T-cell (primary cell): Measurements from ENCODE around the gene MIA2. TPM values are rescaled to one million over a fixed set of nuclear protein-coding genes. Genes with fewer than 3 reads are reported as not detected.
"Not testable (repeated sequence)": the region's sequence is repeated elsewhere in the genome, so short reads cannot be mapped to it uniquely, and the experiment has no call there.

Source experiments
- ATAC-seq, 4 experiments: fragments of 200-7000 bp in 3 of 4; fragments of 150-1000 bp in 1 of 4; cut with Tn5 transposase; replicated peaks in 1 of 4; 1 replicate in 3 of 4; 2 replicates in 1 of 4; pipeline ENCODE4 v1.10.0; 2021; ENCODE audit warnings: moderate library complexity in 3 of 4, mild to moderate bottlenecking in 2 of 4, moderate number of reproducible peaks in 1 of 4
- CTCF ChIA-PET, 2 donors: fragments of 300-600 bp; sonication (Branson Sonifier 250); formaldehyde crosslinking; loops; one replicate each; lab custom pipeline; 2022; ENCODE audit warnings: antibody characterized with exemption in 2 of 2; lab: Charles Lee
- POLR2A ChIA-PET, 2 donors: fragments of 300-600 bp; sonication (Branson Sonifier 250); formaldehyde crosslinking; loops; one replicate each; lab custom pipeline; 2022; ENCODE audit warnings: antibody characterized with exemption in 2 of 2; lab: Charles Lee
- DNase-seq, 35 experiments: peaks; one replicate each; pipeline versions ENCODE4 v3.0.0 to v3.0.0-alpha.2; 2013 to 2023
- H3K27ac ChIP-seq: one replicate; pipeline ENCODE4 v1.5.1; 2013; ENCODE audit warnings: low read length
- H3K27me3 ChIP-seq, 2 experiments: replicated peaks in 1 of 2; 1 replicate in 1 of 2; 2 replicates in 1 of 2; pipeline versions ENCODE4 v1.6.1 to v1.7.0; 2013; ENCODE audit warnings: low read length in 1 of 2, mixed read lengths in 1 of 2; ENCODE audit not compliant: control insufficient read depth in 2 of 2, insufficient read depth in 2 of 2; ENCODE audit errors: extremely low read depth in 1 of 2
- H3K36me3 ChIP-seq, 2 donors: 1 replicate in 1 of 2; 2 replicates in 1 of 2; pipeline versions ENCODE4 v1.6.1 to v1.7.0; 2013; ENCODE audit warnings: low read length in 1 of 2; ENCODE audit not compliant: control insufficient read depth in 2 of 2, insufficient read depth in 1 of 2; ENCODE audit errors: extremely low read depth in 1 of 2
- H3K4me1 ChIP-seq, 2 experiments: 1 replicate in 1 of 2; 2 replicates in 1 of 2; pipeline versions ENCODE4 v1.6.1 to v1.7.0; 2013; ENCODE audit warnings: low read length in 2 of 2, mixed read lengths in 1 of 2; ENCODE audit not compliant: insufficient read depth in 2 of 2, control insufficient read depth in 1 of 2; ENCODE audit errors: extremely low read depth in 1 of 2
- H3K4me3 ChIP-seq, 2 donors: 1 replicate in 1 of 2; 2 replicates in 1 of 2; pipeline versions ENCODE4 v1.5.1 to v1.7.0; 2013; ENCODE audit warnings: mild to moderate bottlenecking in 2 of 2, low read length in 1 of 2, moderate library complexity in 1 of 2; ENCODE audit not compliant: control insufficient read depth in 1 of 2; ENCODE audit errors: extremely low read depth in 1 of 2
- H3K9me3 ChIP-seq: 2 replicates; pipeline ENCODE4 v1.7.0; 2013
- H3K27ac Mint-ChIP-seq, 2 donors: one replicate each; pipeline ENCODE4 v1.8.0; 2020 to 2021; ENCODE audit warnings: mild to moderate bottlenecking in 2 of 2, mixed read lengths in 2 of 2
- H3K27me3 Mint-ChIP-seq, 2 donors: one replicate each; pipeline ENCODE4 v1.8.0; 2021 to 2022; ENCODE audit warnings: mixed read lengths in 2 of 2
- H3K36me3 Mint-ChIP-seq: one replicate; pipeline ENCODE4 v1.8.0; 2021; ENCODE audit warnings: mixed read lengths
- H3K4me1 Mint-ChIP-seq, 3 donors: one replicate each; pipeline ENCODE4 v1.8.0; 2020 to 2022; ENCODE audit warnings: mixed read lengths in 3 of 3, mild to moderate bottlenecking in 1 of 3
- H3K4me3 Mint-ChIP-seq, 3 donors: one replicate each; pipeline ENCODE4 v1.8.0; 2020 to 2022; ENCODE audit warnings: mild to moderate bottlenecking in 3 of 3, mixed read lengths in 3 of 3, moderate library complexity in 3 of 3
- H3K9me3 Mint-ChIP-seq, 3 donors: one replicate each; pipeline ENCODE4 v1.8.0; 2020 to 2022; ENCODE audit warnings: mixed read lengths in 3 of 3
- WGBS: methylation state at CpG from one replicate; pipeline ENCODE4 v1.1.5; 2013; ENCODE audit warnings: missing lambda C conversion rate; ENCODE audit not compliant: insufficient coverage; 5-methylcytosine and 5-hydroxymethylcytosine counted together
- total RNA-seq, 35 experiments: library from RNA in 6 of 35; stranded (reverse) in 6 of 35; fragments of 120-200 nt in 1 of 35; gene quantifications; one replicate each; pipeline versions ENCODE4 v1.2.1 to v1.2.4 and lab custom pipeline; 2013 to 2026

MIA2 gene
- total RNA-seq, 5 donors from 2014 or later (not counting 1 experiment from before 2014, with no cell fraction given): 24.8 to 28.3 (median 25.5) TPM

DNA sequence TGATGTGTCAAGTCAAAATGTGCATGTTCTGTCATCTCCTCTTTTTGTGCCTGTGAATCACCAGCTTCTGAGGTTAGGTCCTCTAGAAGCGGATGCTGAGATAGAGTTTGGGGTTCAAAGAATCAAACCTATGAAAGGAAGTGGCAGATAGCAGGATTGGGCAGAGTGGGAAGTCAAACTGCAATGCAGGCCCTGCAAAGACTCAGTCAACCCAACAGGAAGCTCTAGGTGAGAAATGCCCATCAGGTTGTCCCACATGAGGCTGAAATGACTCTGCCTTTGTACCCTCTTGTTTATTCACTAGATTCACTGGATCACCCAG is 4.5 kb upstream of the MIA2 start:
- Mint-ChIP-seq H3K27me3 (no peaks in the 10 kb centered on the region), H3K4me3 (peak overlapping the region in 1 of 3 donors; percentile 28), H3K4me1 (peaks cover 30 to 45% (median 35%) of the 10 kb centered on the region in 3 donors), H3K9me3 (no peaks in the 10 kb centered on the region), H3K27ac (peak overlapping the region; percentile 94 to 96), H3K36me3 (no peaks in the 10 kb centered on the region)
- ATAC-seq: peak; percentile 94 to 97 (median 95)
- H3K4me1 ChIP-seq: peaks cover 6 to 38% of the 10 kb centered on the region in 2 experiments
- H3K27me3 ChIP-seq: no peaks in the 10 kb centered on the region
- H3K36me3 ChIP-seq: no peaks in the 10 kb centered on the region
- H3K27ac ChIP-seq: peak overlapping the region; percentile 83
- peak in 33 of 35 experiments; percentile 2 to 80 (median 29) for DNase-seq
- no peak overlapping the region for H3K4me3 ChIP-seq
- ChIA-PET POLR2A (interaction anchor here in 1 of 2 donors (0.6 to 0.7 kb wide), 3 partner anchors 45 to 126 kb away, joined by 3 to 10 read pairs (median 7); partner anchors contain the start of gene SEC23A), CTCF (interaction anchor here in 1 of 2 donors (0.7 to 1.3 kb wide), 3 partner anchors 37 to 122 kb away, joined by 3 to 6 read pairs (median 5); no protein-coding TSS in a partner anchor)
- no CpG with 5 or more reads among the region's 1 CpG for WGBS
- H3K9me3 ChIP-seq: no peaks in the 10 kb centered on the region

DNA sequence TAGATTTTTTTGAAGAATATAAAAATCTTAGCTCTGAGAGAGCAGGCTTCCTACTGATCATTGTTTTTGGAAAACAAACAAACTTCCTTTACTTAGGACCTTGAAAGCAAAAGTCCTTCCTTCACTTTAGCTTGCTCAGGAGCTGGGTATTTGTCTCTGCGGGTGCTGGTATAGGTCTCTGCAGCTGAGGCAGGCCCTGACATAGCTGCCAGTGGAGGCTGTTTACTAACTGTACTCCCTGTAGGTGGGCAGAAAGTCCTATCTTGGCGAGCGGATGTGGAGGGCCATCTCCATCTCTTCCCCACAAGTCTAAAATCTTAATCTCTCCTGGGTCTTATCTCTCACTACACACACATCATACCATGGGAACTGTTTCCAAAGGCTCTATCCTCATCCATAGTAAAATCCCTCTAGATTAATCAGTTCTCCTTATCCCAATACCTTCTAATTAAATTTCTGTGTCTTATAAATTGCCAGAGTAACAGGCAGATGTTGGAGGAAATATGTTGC is 4.1 kb upstream of the MIA2 start:
- CTCF ChIA-PET: interaction anchor here in 1 of 2 donors (0.6 to 1.3 kb wide), 4 partner anchors 18 to 122 kb away, joined by 3 to 6 read pairs (median 4); no protein-coding TSS in a partner anchor
- peaks cover 6 to 38% of the 10 kb centered on the region in 2 experiments for H3K4me1 ChIP-seq
- 83% methylated on average over 3 of the region's 3 CpGs for WGBS
- no peak overlapping the region for H3K4me3 ChIP-seq
- H3K36me3 ChIP-seq: no peaks in the 10 kb centered on the region
- no peaks in the 10 kb centered on the region for H3K9me3 Mint-ChIP-seq
- ATAC-seq: peak; percentile 6 to 28 (median 16)
- peaks cover 30 to 46% (median 35%) of the 10 kb centered on the region in 3 donors for H3K4me1 Mint-ChIP-seq
- H3K4me3 Mint-ChIP-seq: no peak overlapping the region
- H3K36me3 Mint-ChIP-seq: no peaks in the 10 kb centered on the region
- POLR2A ChIA-PET: interaction anchor here in 1 of 2 donors (0.6 to 0.7 kb wide), 3 partner anchors 46 to 127 kb away, joined by 3 to 10 read pairs (median 7); partner anchors contain the start of gene SEC23A
- no peaks in the 10 kb centered on the region for H3K9me3 ChIP-seq
- H3K27ac ChIP-seq: peak overlapping the region; percentile 83
- peak overlapping the region; percentile 94 to 96 for H3K27ac Mint-ChIP-seq
- peak in 1 of 35 experiments; percentile 24 for DNase-seq
- no peaks in the 10 kb centered on the region for H3K27me3 Mint-ChIP-seq
- H3K27me3 ChIP-seq: no peaks in the 10 kb centered on the region

GRCh38 chr14:39230416-39231035 is 3.2 kb upstream of the MIA2 start:
- Histone ChIP-seq H3K9me3 (no peaks in the 10 kb centered on the region), H3K27me3 (no peaks in the 10 kb centered on the region), H3K4me1 (peaks cover 6 to 38% of the 10 kb centered on the region in 2 experiments), H3K27ac (peak overlapping the region; percentile 83), H3K4me3 (no peak overlapping the region), H3K36me3 (no peaks in the 10 kb centered on the region)
- peaks cover 30 to 46% (median 35%) of the 10 kb centered on the region in 3 donors for H3K4me1 Mint-ChIP-seq
- WGBS: 80% methylated on average over 1 of the region's 5 CpGs
- H3K4me3 Mint-ChIP-seq: no peak overlapping the region
- ChIA-PET POLR2A (interaction anchor here (0.5 to 0.7 kb wide), 2 partner anchors 43 to 201 kb away, joined by 3 to 5 read pairs; no protein-coding TSS in a partner anchor), CTCF (interaction anchor here (0.6 to 1.7 kb wide), 2 partner anchors 64 to 196 kb away, joined by 3 to 10 read pairs; no protein-coding TSS in a partner anchor)
- H3K36me3 Mint-ChIP-seq: no peaks in the 10 kb centered on the region
- H3K27me3 Mint-ChIP-seq: no peaks in the 10 kb centered on the region
- H3K9me3 Mint-ChIP-seq: no peaks in the 10 kb centered on the region
- DNase-seq (no peak), ATAC-seq (no peak)
- H3K27ac Mint-ChIP-seq: peak overlapping the region; percentile 65 to 78

- H3K27me3 Mint-ChIP-seq, H3K9me3 Mint-ChIP-seq, H3K9me3 ChIP-seq, H3K4me3 ChIP-seq, H3K4me3 Mint-ChIP-seq, H3K27me3 ChIP-seq, H3K36me3 Mint-ChIP-seq, H3K36me3 ChIP-seq: not testable (repeated sequence)
- WGBS: 96% methylated on average over 3 of the region's 11 CpGs
- POLR2A ChIA-PET: interaction anchor here in 1 of 2 donors (0.6 kb wide), 3 partner anchors 13 to 62 kb away, joined by 3 read pairs; partner anchors contain the start of gene TRAPPC6B
- peaks cover 6 to 38% of the 10 kb centered on the region in 2 experiments for H3K4me1 ChIP-seq
- Mint-ChIP-seq H3K27ac (peak overlapping the region; percentile 23 to 53), H3K4me1 (peaks cover 30 to 48% (median 35%) of the 10 kb centered on the region in 3 donors)
- ATAC-seq (peak in 3 of 4 experiments; percentile 30 to 52 (median 33)), DNase-seq (peak in 17 of 35 experiments; percentile 2 to 69 (median 16))
- CTCF ChIA-PET: interaction anchor here in 1 of 2 donors (0.6 to 1.7 kb wide), 2 partner anchors 25 to 195 kb away, joined by 3 to 10 read pairs; no protein-coding TSS in a partner anchor
- peak overlapping the region; percentile 32 for H3K27ac ChIP-seq
These were observed 1.8 kb upstream of the MIA2 start for GRCh38 chr14:39231751-39232553.

DNA sequence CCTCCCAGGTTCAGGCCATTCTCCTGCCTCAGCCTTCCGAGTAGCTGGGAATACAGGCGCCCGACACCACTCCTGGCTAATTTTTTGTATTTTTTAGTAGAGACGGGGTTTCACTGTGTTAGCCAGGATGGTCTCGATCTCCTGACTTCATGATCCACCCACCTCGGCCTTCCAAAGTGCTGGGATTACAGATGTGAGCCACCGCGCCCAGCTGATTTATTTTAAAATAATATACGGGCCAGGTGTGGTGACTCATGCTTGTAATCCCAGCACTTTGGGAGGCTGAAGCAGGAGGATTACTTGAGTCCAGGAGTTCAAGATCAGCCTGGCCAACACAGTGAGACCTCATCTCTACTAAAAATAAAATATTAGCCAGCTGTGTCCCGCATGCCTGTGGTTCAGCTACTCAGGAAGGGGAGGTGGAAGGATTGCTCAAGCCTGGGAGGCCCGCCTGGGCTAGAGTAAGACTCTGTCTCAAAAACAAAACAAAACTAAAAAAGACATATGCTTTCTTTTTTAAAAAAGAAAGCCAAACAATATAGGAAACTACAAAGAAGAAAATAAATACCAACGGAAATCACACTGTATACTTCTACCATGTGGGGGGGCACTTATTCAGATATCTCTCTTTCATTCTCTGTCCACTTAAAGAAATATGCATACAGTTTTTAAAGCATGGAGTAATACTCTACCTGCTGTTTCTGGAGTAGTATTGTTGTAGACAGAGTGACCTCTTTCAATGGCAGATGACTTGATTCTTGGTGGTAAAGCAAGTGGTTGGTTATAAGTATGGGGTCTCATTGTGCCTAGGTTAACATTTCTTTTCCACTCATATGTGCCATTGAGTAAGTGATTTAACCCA is 930 bp upstream of the MIA2 start:
- DNase-seq (peak in 1 of 35 experiments; percentile 34), ATAC-seq (no peak)
- Histone ChIP-seq H3K27me3 (no peaks in the 10 kb centered on the region), H3K4me1 (peaks cover 6 to 35% of the 10 kb centered on the region in 2 experiments), H3K36me3 (no peaks in the 10 kb centered on the region), H3K9me3 (no peaks in the 10 kb centered on the region), H3K4me3 (no peak overlapping the region), H3K27ac (peak overlapping the region; percentile 56)
- peaks cover 28 to 45% (median 35%) of the 10 kb centered on the region in 3 donors for H3K4me1 Mint-ChIP-seq
- CTCF ChIA-PET: interaction anchor here in 1 of 2 donors (0.6 to 1.7 kb wide), 2 partner anchors 24 to 194 kb away, joined by 3 to 10 read pairs; no protein-coding TSS in a partner anchor
- POLR2A ChIA-PET: interaction anchor here in 1 of 2 donors (0.6 kb wide), 1 partner anchor 12 kb away, joined by 3 read pairs; no protein-coding TSS in a partner anchor
- no peaks in the 10 kb centered on the region for H3K27me3 Mint-ChIP-seq
- peak overlapping the region; percentile 80 to 83 for H3K27ac Mint-ChIP-seq
- no peak overlapping the region for H3K4me3 Mint-ChIP-seq
- H3K9me3 Mint-ChIP-seq: no peaks in the 10 kb centered on the region
- WGBS: 100% methylated on average over 3 of the region's 12 CpGs
- H3K36me3 Mint-ChIP-seq: no peaks in the 10 kb centered on the region
